ENCODE data around the gene SLCO2A1.

The SLCO2A1 gene

DNA sequence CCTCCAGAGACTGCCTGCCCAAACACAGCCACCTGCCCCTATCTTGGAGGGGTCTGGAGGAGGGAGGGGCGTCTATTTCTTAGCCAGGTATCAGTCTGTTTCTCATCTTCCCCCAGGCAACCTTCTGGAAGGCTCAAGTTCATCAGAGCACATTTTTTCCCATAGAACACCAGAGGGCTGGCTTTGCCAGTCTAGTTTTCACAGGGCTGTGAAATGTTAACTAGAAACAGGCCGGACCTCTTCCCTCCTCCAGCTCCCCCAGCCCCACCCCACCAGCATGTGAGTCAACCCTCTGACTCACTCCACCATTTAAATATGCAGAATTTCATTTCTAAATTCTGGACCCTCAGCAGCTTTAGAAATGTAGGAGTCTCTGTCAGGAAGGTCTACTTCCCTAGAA is 66.9 kb downstream of the SLCO2A1 start:
- Histone ChIP-seq H4K20me1 (ENCODE audit: low read depth, low read length) (no peaks in the 10 kb centered on the region), H3K9me3 (ENCODE audit: insufficient read depth, low read length) (no peaks in the 10 kb centered on the region), H3K36me3 (ENCODE audit: low read length) (no peaks in the 10 kb centered on the region), H3K27ac (ENCODE audit: low read depth, low read length) (no peak overlapping the region), H3K4me2 (ENCODE audit: low read depth, low read length, poor library complexity, severe bottlenecking) (no peak overlapping the region), H3K27me3 (ENCODE audit: low read length) (no peaks in the 10 kb centered on the region), H3F3A (ENCODE audit: insufficient read depth) (no peaks in the 10 kb centered on the region), H3K79me2 (ENCODE audit: insufficient read depth, low read length) (no peaks in the 10 kb centered on the region), H3K9me2 (replicated peaks; ENCODE audit: insufficient read depth, low read length) (no peaks in the 10 kb centered on the region), H3K4me3 (ENCODE audit: insufficient read depth, low read length, poor library complexity, severe bottlenecking) (no peak overlapping the region), H2AFZ (ENCODE audit: low read depth, low read length, severe bottlenecking) (no peak overlapping the region), H3K9ac (ENCODE audit: low read length) (no peak overlapping the region)
- TF ChIP-seq, protein P1, sequence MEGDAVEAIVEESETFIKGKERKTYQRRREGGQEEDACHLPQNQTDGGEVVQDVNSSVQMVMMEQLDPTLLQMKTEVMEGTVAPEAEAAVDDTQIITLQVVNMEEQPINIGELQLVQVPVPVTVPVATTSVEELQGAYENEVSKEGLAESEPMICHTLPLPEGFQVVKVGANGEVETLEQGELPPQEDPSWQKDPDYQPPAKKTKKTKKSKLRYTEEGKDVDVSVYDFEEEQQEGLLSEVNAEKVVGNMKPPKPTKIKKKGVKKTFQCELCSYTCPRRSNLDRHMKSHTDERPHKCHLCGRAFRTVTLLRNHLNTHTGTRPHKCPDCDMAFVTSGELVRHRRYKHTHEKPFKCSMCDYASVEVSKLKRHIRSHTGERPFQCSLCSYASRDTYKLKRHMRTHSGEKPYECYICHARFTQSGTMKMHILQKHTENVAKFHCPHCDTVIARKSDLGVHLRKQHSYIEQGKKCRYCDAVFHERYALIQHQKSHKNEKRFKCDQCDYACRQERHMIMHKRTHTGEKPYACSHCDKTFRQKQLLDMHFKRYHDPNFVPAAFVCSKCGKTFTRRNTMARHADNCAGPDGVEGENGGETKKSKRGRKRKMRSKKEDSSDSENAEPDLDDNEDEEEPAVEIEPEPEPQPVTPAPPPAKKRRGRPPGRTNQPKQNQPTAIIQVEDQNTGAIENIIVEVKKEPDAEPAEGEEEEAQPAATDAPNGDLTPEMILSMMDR (IDR thresholded peaks at IDR 0.05; ENCODE audit: insufficient read depth, low read length, poor library complexity, severe bottlenecking): no peak
- TF ChIP-seq EZH2phosphoT487 (conservative IDR thresholded peaks at IDR 0.05; ENCODE audit: low read length): no peak

- TF ChIP-seq, protein P1 (IDR thresholded peaks at IDR 0.05; ENCODE audit: insufficient read depth, low read length, poor library complexity, severe bottlenecking): no peak
- no peak for TF ChIP-seq EZH2phosphoT487 (conservative IDR thresholded peaks at IDR 0.05; ENCODE audit: low read length)
- H3K79me2 ChIP-seq (ENCODE audit: insufficient read depth, low read length): no peaks in the 10 kb centered on the region
Measured at GRCh38 chr3:133958071-133958805, 71.5 kb downstream of the SLCO2A1 start.

GRCh38 chr3:133956982-133957381 is 72.7 kb downstream of the SLCO2A1 start:
- H3K9me3 ChIP-seq (ENCODE audit: insufficient read depth, low read length): no peaks in the 10 kb centered on the region
- H3K36me3 ChIP-seq (ENCODE audit: low read length): no peaks in the 10 kb centered on the region
- no peak overlapping the region for H3K9ac ChIP-seq (ENCODE audit: low read length)
- H3K4me3 ChIP-seq (ENCODE audit: insufficient read depth, low read length, poor library complexity, severe bottlenecking): no peak overlapping the region
- no peak overlapping the region for H3K27ac ChIP-seq (ENCODE audit: low read depth, low read length)
- H3K27me3 ChIP-seq (ENCODE audit: low read length): no peaks in the 10 kb centered on the region
- H3K4me2 ChIP-seq (ENCODE audit: low read depth, low read length, poor library complexity, severe bottlenecking): no peak overlapping the region
- TF ChIP-seq, protein P1 (IDR thresholded peaks at IDR 0.05; ENCODE audit: insufficient read depth, low read length, poor library complexity, severe bottlenecking): no peak
- no peak for TF ChIP-seq EZH2phosphoT487 (conservative IDR thresholded peaks at IDR 0.05; ENCODE audit: low read length)
- no peaks in the 10 kb centered on the region for H3K79me2 ChIP-seq (ENCODE audit: insufficient read depth, low read length)
- H3K9me2 ChIP-seq (replicated peaks; ENCODE audit: insufficient read depth, low read length): no peaks in the 10 kb centered on the region
- no peak overlapping the region for H2AFZ ChIP-seq (ENCODE audit: low read depth, low read length, severe bottlenecking)
- H4K20me1 ChIP-seq (ENCODE audit: low read depth, low read length): no peaks in the 10 kb centered on the region
- H3F3A ChIP-seq (ENCODE audit: insufficient read depth): no peaks in the 10 kb centered on the region

More at GRCh38 chr3:133958071-133958805, 71.5 kb downstream of the SLCO2A1 start:
- Histone ChIP-seq H3K4me3 (ENCODE audit: insufficient read depth, low read length, poor library complexity, severe bottlenecking) (no peak overlapping the region), H3K27ac (ENCODE audit: low read depth, low read length) (no peak overlapping the region), H3K9me3 (ENCODE audit: insufficient read depth, low read length) (no peaks in the 10 kb centered on the region), H3K9me2 (replicated peaks; ENCODE audit: insufficient read depth, low read length) (no peaks in the 10 kb centered on the region), H3K4me2 (ENCODE audit: low read depth, low read length, poor library complexity, severe bottlenecking) (no peak overlapping the region), H3K36me3 (ENCODE audit: low read length) (no peaks in the 10 kb centered on the region), H3K9ac (ENCODE audit: low read length) (no peak overlapping the region), H3F3A (ENCODE audit: insufficient read depth) (no peaks in the 10 kb centered on the region), H2AFZ (ENCODE audit: low read depth, low read length, severe bottlenecking) (no peak overlapping the region), H4K20me1 (ENCODE audit: low read depth, low read length) (no peaks in the 10 kb centered on the region), H3K27me3 (ENCODE audit: low read length) (no peaks in the 10 kb centered on the region)

Measured in SU-DHL-6 (cell line).